OCI-LY3 (cell line): Measurements from ENCODE around the gene TMEM132D.

ENCODE experiments used
- CTCF ChIP-seq: fragments of 200-600, 300-600 bp; sonication (generic); IDR thresholded peaks from 2 replicates; pipeline ENCODE4 v1.5.1; 2014; ENCODE audit warnings: antibody characterized with exemption, low read length, low read depth
- EZH2phosphoT487 ChIP-seq: fragments of 200-600 bp; shearing (Covaris generic); IDR thresholded peaks from 2 replicates; pipeline ENCODE4 v1.6.1; 2018; ENCODE audit warnings: antibody characterized with exemption, mixed run types, low read depth

GRCh38 chr12:129902371-129903091 lies 1.3 kb downstream of the TMEM132D start:
- TF ChIP-seq CTCF (no peak), EZH2phosphoT487 (no peak)
